Ovary (tissue), 3 donors: ENCODE data around the gene XXYLT1.

Experiments used
- CTCF ChIP-seq, 3 donors: fragments of 450-650 bp in 2 of 3; fragments of 200-600 bp in 1 of 3; IDR thresholded peaks; one replicate each; pipeline versions ENCODE4 v1.5.1 to v1.8.0; 2016 to 2022; ENCODE audit warnings: antibody characterized with exemption in 3 of 3, mild to moderate bottlenecking in 1 of 3
- EP300 ChIP-seq: sonication (generic); formaldehyde crosslinking; IDR thresholded peaks from one replicate; pipeline ENCODE4 v1.6.1; 2017; ENCODE audit warnings: antibody characterized with exemption
- POLR2A ChIP-seq: fragments of 450-650 bp; IDR thresholded peaks from one replicate; pipeline ENCODE4 v1.6.1; 2017; ENCODE audit warnings: antibody characterized with exemption, mild to moderate bottlenecking, moderate library complexity
- donor health status: DM: no; HTN: no; CAD: no.

- TF ChIP-seq CTCF (IDR thresholded peaks at IDR 0.05) (no peak), POLR2A (no peak), EP300 (no peak)
These were observed 51.4 kb downstream of the XXYLT1 start for GRCh38 chr3:195219351-195220230.
